GM23338 (cell line): ENCODE measurements around the gene ERC1. TPM values are rescaled to one million over a fixed set of nuclear protein-coding genes. Genes with fewer than 3 reads are reported as not detected.

Experiments used
- ATAC-seq: fragments of 200-7000 bp; cut with Tn5 transposase; 3 replicates; pipeline ENCODE4 v1.9.1; 2020
- DNase-seq: peaks from one replicate; pipeline ENCODE4 v3.0.0-alpha.2; 2015; ENCODE audit warnings: low spot score
- H2AFZ ChIP-seq: fragments of 200-600 bp; sonication (generic); 2 replicates; pipeline ENCODE4 v1.8.0; 2016; ENCODE audit warnings: antibody characterized with exemption, mild to moderate bottlenecking, moderate library complexity
- H3F3A ChIP-seq: fragments of 200-600 bp; sonication (generic); replicated peaks from 2 replicates; pipeline ENCODE4 v1.8.0; 2017; ENCODE audit warnings: antibody characterized with exemption, mixed run types, low read depth
- H3K27ac ChIP-seq: fragments of 200-600 bp; sonication (generic); 2 replicates; pipeline ENCODE4 v1.6.1; 2016; ENCODE audit warnings: low read depth
- H3K27me3 ChIP-seq: fragments of 200-600 bp; sonication (generic); 2 replicates; pipeline ENCODE4 v1.8.0; 2016; ENCODE audit warnings: mild to moderate bottlenecking, mixed run types, moderate library complexity; ENCODE audit not compliant: insufficient read depth
- H3K36me3 ChIP-seq: fragments of 200-600 bp; sonication (generic); 2 replicates; pipeline ENCODE4 v1.8.0; 2016; ENCODE audit warnings: mild to moderate bottlenecking; ENCODE audit not compliant: insufficient read depth
- H3K4me1 ChIP-seq: fragments of 200-600 bp; sonication (generic); 2 replicates; pipeline ENCODE4 v1.8.0; 2016; ENCODE audit warnings: mild to moderate bottlenecking, moderate library complexity; ENCODE audit not compliant: insufficient read depth
- H3K4me2 ChIP-seq: fragments of 200-600 bp; sonication (generic); 2 replicates; pipeline ENCODE4 v1.7.1; 2017; ENCODE audit warnings: mixed run types
- H3K4me3 ChIP-seq: fragments of 200-600 bp; sonication (generic); 2 replicates; pipeline ENCODE4 v1.6.1; 2016; ENCODE audit warnings: mixed run types
- H3K79me2 ChIP-seq: fragments of 200-600 bp; sonication (generic); replicated peaks from 2 replicates; pipeline ENCODE4 v1.8.0; 2017; ENCODE audit warnings: mild to moderate bottlenecking; ENCODE audit not compliant: insufficient read depth
- H3K9me2 ChIP-seq: fragments of 200-600 bp; sonication (generic); 2 replicates; pipeline ENCODE4 v1.8.0; 2017; ENCODE audit not compliant: insufficient read depth
- H4K20me1 ChIP-seq: fragments of 200-600 bp; sonication (generic); replicated peaks from 2 replicates; pipeline ENCODE4 v1.8.0; 2017; ENCODE audit warnings: mild to moderate bottlenecking; ENCODE audit not compliant: insufficient read depth
- H3K27ac Mint-ChIP-seq: 2 replicates; pipeline ENCODE4 v1.8.0; 2020; ENCODE audit warnings: inconsistent platforms, mild to moderate bottlenecking, moderate library complexity, mixed read lengths
- H3K27me3 Mint-ChIP-seq: 3 replicates; pipeline ENCODE4 v1.8.0; 2022; ENCODE audit warnings: low read depth, mild to moderate bottlenecking, moderate library complexity, mixed read lengths, inconsistent platforms; ENCODE audit not compliant: insufficient read depth, poor library complexity
- H3K36me3 Mint-ChIP-seq: 3 replicates; pipeline ENCODE4 v1.8.0; 2021; ENCODE audit warnings: low read depth, mild to moderate bottlenecking, inconsistent platforms, moderate library complexity, mixed read lengths
- H3K4me1 Mint-ChIP-seq: 3 replicates; pipeline ENCODE4 v1.8.0; 2020; ENCODE audit warnings: mild to moderate bottlenecking, inconsistent platforms, mixed read lengths
- H3K4me3 Mint-ChIP-seq: 3 replicates; pipeline ENCODE4 v1.8.0; 2021; ENCODE audit warnings: moderate library complexity, mild to moderate bottlenecking, inconsistent platforms, mixed read lengths
- H3K9me3 Mint-ChIP-seq: 3 replicates; pipeline ENCODE4 v1.8.0; 2020; ENCODE audit warnings: moderate library complexity, mild to moderate bottlenecking, inconsistent platforms, mixed read lengths
- CREB1 ChIP-seq: fragments of 250-450 bp; sonication (Bioruptor Pico); IDR thresholded peaks from 2 replicates; pipeline ENCODE4 v1.5.0; 2020; ENCODE audit warnings: low read depth, mild to moderate bottlenecking, moderate library complexity
- CTCF ChIP-seq, 2 experiments: fragments of 200-600 bp in 1 of 2; sonication (generic) in 1 of 2; conservative IDR thresholded peaks; 2 replicates each; pipeline versions ENCODE4 v1.5.1 to v1.6.1; 2016 to 2017; ENCODE audit warnings: antibody characterized with exemption in 2 of 2, low read depth in 2 of 2, mild to moderate bottlenecking in 2 of 2, moderate library complexity in 1 of 2
- ETS1 ChIP-seq: IDR thresholded peaks from 2 replicates; pipeline ENCODE4 v1.6.1; 2016; ENCODE audit warnings: antibody characterized with exemption
- EZH2 ChIP-seq: fragments of 200-600 bp; sonication (generic); IDR thresholded peaks from one replicate; pipeline ENCODE4 v1.8.0; 2017; ENCODE audit warnings: antibody characterized with exemption, mild to moderate bottlenecking, low read depth; ENCODE audit not compliant: unreplicated experiment
- EZH2phosphoT487 ChIP-seq: fragments of 200-600 bp; sonication (generic); IDR thresholded peaks from one replicate; pipeline ENCODE4 v1.8.1; 2018; ENCODE audit warnings: antibody characterized with exemption; ENCODE audit not compliant: unreplicated experiment
- JUNB ChIP-seq: IDR thresholded peaks from one replicate; pipeline ENCODE4 v1.6.1; 2016; ENCODE audit warnings: antibody characterized with exemption; ENCODE audit not compliant: unreplicated experiment
- NANOG ChIP-seq: IDR thresholded peaks from 2 replicates; pipeline ENCODE4 v1.6.1; 2016; ENCODE audit warnings: antibody characterized with exemption, borderline replicate concordance
- POLR2AphosphoS5 ChIP-seq: IDR thresholded peaks from 2 replicates; pipeline ENCODE4 v1.6.1; 2016; ENCODE audit warnings: antibody characterized with exemption, low read depth
- REST ChIP-seq: IDR thresholded peaks from one replicate; pipeline ENCODE4 v1.6.1; 2018; ENCODE audit warnings: antibody characterized with exemption; ENCODE audit not compliant: unreplicated experiment
- STAT1 ChIP-seq: IDR thresholded peaks from one replicate; pipeline ENCODE4 v1.6.1; 2016; ENCODE audit warnings: antibody characterized with exemption; ENCODE audit not compliant: unreplicated experiment
- ZNF114 ChIP-seq: fragments of 250-450 bp; sonication (Bioruptor Pico); IDR thresholded peaks from 2 replicates; pipeline ENCODE4 v1.5.0; 2020; ENCODE audit warnings: mild to moderate bottlenecking, moderate library complexity
- ZNF331 ChIP-seq: fragments of 250-450 bp; sonication (Bioruptor Pico); IDR thresholded peaks from 2 replicates; pipeline ENCODE4 v1.5.0; 2020; ENCODE audit warnings: low read depth, mild to moderate bottlenecking, moderate library complexity
- ZNF462 ChIP-seq: fragments of 250-450 bp; sonication (Bioruptor Pico); IDR thresholded peaks from 2 replicates; pipeline ENCODE4 v1.5.0; 2020; ENCODE audit warnings: mild to moderate bottlenecking, moderate library complexity
- polyA plus RNA-seq: library from polyadenylated mRNA; unstranded; fragments of >200 nt; fragmentation: Nextera tagmentation; extraction: Ambion mirVana; gene quantifications from 2 replicates; pipeline ENCODE4 v1.2.1, GENCODE V29; 2016
- total RNA-seq: library from RNA; depleted of rRNA; stranded (reverse); fragments of >200 nt; shearing (Covaris generic); gene quantifications from 2 replicates; pipeline ENCODE4 v1.2.3, GENCODE V29; 2014

Gene ERC1
- total and polyA plus RNA-seq, 2 experiments from 2014 or later = 28.1 to 35.3 TPM

- Histone ChIP-seq H3K36me3 (no peaks in the 10 kb centered on the region), H3K4me1 (peaks cover 19% of the 10 kb centered on the region; the same call in 1 of the 2 replicates), H3K27me3 (no peaks in the 10 kb centered on the region), H3K79me2 (peaks cover 26% of the 10 kb centered on the region), H3K4me3 (no peak overlapping the region), H2AFZ (no peak overlapping the region), H4K20me1 (peaks cover 10% of the 10 kb centered on the region), H3K27ac (no peak overlapping the region), H3F3A (no peaks in the 10 kb centered on the region; the same call in 1 of the 2 replicates), H3K9me2 (no peaks in the 10 kb centered on the region), H3K4me2 (no peak overlapping the region)
- Mint-ChIP-seq H3K4me1 (peaks cover 13% of the 10 kb centered on the region), H3K36me3 (no peaks in the 10 kb centered on the region), H3K4me3 (no peak overlapping the region), H3K9me3 (no peaks in the 10 kb centered on the region), H3K27me3 (no peaks in the 10 kb centered on the region), H3K27ac (no peak overlapping the region)
- ATAC-seq = no peak
- no peak for DNase-seq
- TF ChIP-seq ZNF114 (CRISPR knock-in tag) (no peak), ZNF462 (CRISPR knock-in tag) (no peak), EZH2 (no peak), ZNF331 (CRISPR knock-in tag) (no peak), ETS1 (no peak), REST (no peak), JUNB (no peak), POLR2AphosphoS5 (no peak), NANOG (no peak), CTCF (conservative IDR thresholded peaks at IDR 0.05; ENCODE audit: low read depth in 2 of 2) (no peak), EZH2phosphoT487 (no peak), STAT1 (no peak), CREB1 (no peak)
Measured at GRCh38 chr12:1078002-1078401, 87.0 kb downstream of the ERC1 start.
